ENCODE results near the gene GUCY1A2.

DNA sequence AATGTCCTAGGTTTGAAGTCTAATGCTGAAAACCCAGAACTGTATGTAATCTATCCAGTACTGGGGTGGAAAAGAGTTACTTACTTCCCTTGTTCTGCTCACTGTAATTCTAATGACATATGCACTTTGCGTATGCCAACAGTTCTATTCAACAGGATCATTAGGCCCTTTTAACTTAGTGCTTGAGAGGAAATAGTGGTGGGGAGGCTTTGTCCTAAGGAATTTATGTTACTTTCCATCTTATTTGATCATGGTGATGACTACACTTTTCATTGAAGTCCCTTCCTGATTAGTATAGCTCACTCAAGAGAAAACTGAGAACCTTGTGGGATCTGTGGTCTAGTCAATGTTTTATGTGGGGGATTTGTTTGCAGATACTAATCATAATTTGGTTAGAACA lies 348.2 kb downstream of the GUCY1A2 start:
- no peak for TF ChIP-seq POLR2A (IDR thresholded peaks at IDR 0.05)
- TF ChIP-seq, protein P1, sequence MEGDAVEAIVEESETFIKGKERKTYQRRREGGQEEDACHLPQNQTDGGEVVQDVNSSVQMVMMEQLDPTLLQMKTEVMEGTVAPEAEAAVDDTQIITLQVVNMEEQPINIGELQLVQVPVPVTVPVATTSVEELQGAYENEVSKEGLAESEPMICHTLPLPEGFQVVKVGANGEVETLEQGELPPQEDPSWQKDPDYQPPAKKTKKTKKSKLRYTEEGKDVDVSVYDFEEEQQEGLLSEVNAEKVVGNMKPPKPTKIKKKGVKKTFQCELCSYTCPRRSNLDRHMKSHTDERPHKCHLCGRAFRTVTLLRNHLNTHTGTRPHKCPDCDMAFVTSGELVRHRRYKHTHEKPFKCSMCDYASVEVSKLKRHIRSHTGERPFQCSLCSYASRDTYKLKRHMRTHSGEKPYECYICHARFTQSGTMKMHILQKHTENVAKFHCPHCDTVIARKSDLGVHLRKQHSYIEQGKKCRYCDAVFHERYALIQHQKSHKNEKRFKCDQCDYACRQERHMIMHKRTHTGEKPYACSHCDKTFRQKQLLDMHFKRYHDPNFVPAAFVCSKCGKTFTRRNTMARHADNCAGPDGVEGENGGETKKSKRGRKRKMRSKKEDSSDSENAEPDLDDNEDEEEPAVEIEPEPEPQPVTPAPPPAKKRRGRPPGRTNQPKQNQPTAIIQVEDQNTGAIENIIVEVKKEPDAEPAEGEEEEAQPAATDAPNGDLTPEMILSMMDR (IDR thresholded peaks at IDR 0.05) = no peak
- TF ChIP-seq EP300 (IDR thresholded peaks at IDR 0.05) = no peak
